H9 (cell line): ENCODE measurements around the gene GABRR2. TPM values are rescaled to one million over a fixed set of nuclear protein-coding genes. Genes with fewer than 3 reads are reported as not detected.

Experiments used
- DNase-seq: peaks from one replicate; pipeline ENCODE4 v3.0.0-alpha.2; 2017
- H2AFZ ChIP-seq: one replicate; pipeline ENCODE4 v1.6.1; 2013; ENCODE audit warnings: mild to moderate bottlenecking, low read length, control low read depth, moderate library complexity
- H2AK5ac ChIP-seq: 2 replicates; pipeline ENCODE4 v1.6.1; 2013; ENCODE audit warnings: low read length, control low read depth, mixed read lengths; ENCODE audit not compliant: insufficient read length
- H2BK120ac ChIP-seq: one replicate; pipeline ENCODE4 v1.6.1; 2013; ENCODE audit warnings: low read depth, mild to moderate bottlenecking, low read length, control low read depth, inconsistent platforms; ENCODE audit not compliant: poor library complexity, severe bottlenecking
- H2BK12ac ChIP-seq: 2 replicates; pipeline ENCODE4 v1.6.1; 2013; ENCODE audit warnings: low read length, control low read depth, mixed read lengths, low read depth; ENCODE audit not compliant: insufficient read length
- H2BK15ac ChIP-seq: 2 replicates; pipeline ENCODE4 v1.6.1; 2013; ENCODE audit warnings: low read depth, low read length, control low read depth
- H2BK20ac ChIP-seq: one replicate; pipeline ENCODE4 v1.6.1; 2013; ENCODE audit warnings: low read depth, mild to moderate bottlenecking, low read length, control low read depth, inconsistent platforms; ENCODE audit not compliant: poor library complexity, severe bottlenecking
- H2BK5ac ChIP-seq: 2 replicates; pipeline ENCODE4 v1.6.1; 2013; ENCODE audit warnings: low read length, control low read depth, mixed read lengths; ENCODE audit not compliant: insufficient read length
- H3K14ac ChIP-seq: 2 replicates; pipeline ENCODE4 v1.6.1; 2013; ENCODE audit warnings: low read length, control low read depth; ENCODE audit not compliant: insufficient read depth
- H3K18ac ChIP-seq: 2 replicates; pipeline ENCODE4 v1.6.1; 2013; ENCODE audit warnings: low read depth, mild to moderate bottlenecking, mixed read lengths, low read length, control low read depth; ENCODE audit not compliant: insufficient read length
- H3K23ac ChIP-seq: 2 replicates; pipeline ENCODE4 v1.6.1; 2013; ENCODE audit warnings: low read length, control low read depth, mixed read lengths, low read depth; ENCODE audit not compliant: insufficient read length
- H3K23me2 ChIP-seq: 2 replicates; pipeline ENCODE4 v1.6.1; 2013; ENCODE audit warnings: low read depth, mild to moderate bottlenecking, mixed read lengths, low read length, control low read depth; ENCODE audit not compliant: insufficient read length, poor library complexity, severe bottlenecking
- H3K27ac ChIP-seq: 2 replicates; pipeline ENCODE4 v1.5.1; 2013; ENCODE audit warnings: low read length, control low read depth, mixed read lengths, low read depth; ENCODE audit not compliant: insufficient read length
- H3K27me3 ChIP-seq: 2 replicates; pipeline ENCODE4 v1.6.1; 2013; ENCODE audit warnings: low read length, control low read depth, inconsistent platforms; ENCODE audit not compliant: insufficient read depth
- H3K4ac ChIP-seq: 2 replicates; pipeline ENCODE4 v1.6.1; 2013; ENCODE audit warnings: low read depth, mild to moderate bottlenecking, control low read depth, inconsistent platforms, low read length, moderate library complexity
- H3K4me1 ChIP-seq: 2 replicates; pipeline ENCODE4 v1.6.1; 2013; ENCODE audit warnings: low read length, control low read depth, inconsistent platforms; ENCODE audit not compliant: insufficient read depth
- H3K4me2 ChIP-seq: 2 replicates; pipeline ENCODE4 v1.6.1; 2013; ENCODE audit warnings: low read length, control low read depth, mixed read lengths; ENCODE audit not compliant: insufficient read length, insufficient read depth
- H3K56ac ChIP-seq: 2 replicates; pipeline ENCODE4 v1.6.1; 2013; ENCODE audit warnings: low read depth, mild to moderate bottlenecking, mixed read lengths, low read length, control low read depth; ENCODE audit not compliant: insufficient read length
- H3K79me1 ChIP-seq: 2 replicates; pipeline ENCODE4 v1.6.1; 2013; ENCODE audit warnings: low read depth, mild to moderate bottlenecking, moderate library complexity, low read length, control low read depth, inconsistent platforms; ENCODE audit not compliant: insufficient read depth, poor library complexity, severe bottlenecking
- H3K79me2 ChIP-seq: 2 replicates; pipeline ENCODE4 v1.6.1; 2013; ENCODE audit warnings: low read length, control low read depth, inconsistent platforms; ENCODE audit not compliant: insufficient read depth
- H3K9ac ChIP-seq: 2 replicates; pipeline ENCODE4 v1.6.1; 2013; ENCODE audit warnings: low read length, control low read depth, mixed read lengths; ENCODE audit not compliant: insufficient read length; ENCODE audit errors: extremely low read depth
- H3K9me3 ChIP-seq: one replicate; pipeline ENCODE4 v1.6.1; 2013; ENCODE audit warnings: low read depth, low read length, inconsistent platforms; ENCODE audit not compliant: control insufficient read depth
- H3T11ph ChIP-seq: one replicate; pipeline ENCODE4 v1.6.1; 2013; ENCODE audit warnings: mild to moderate bottlenecking, low read length, control low read depth, inconsistent platforms
- H4K20me1 ChIP-seq: one replicate; pipeline ENCODE4 v1.6.1; 2013; ENCODE audit not compliant: control insufficient read depth, insufficient read length, insufficient read depth
- H4K5ac ChIP-seq: 2 replicates; pipeline ENCODE4 v1.6.1; 2013; ENCODE audit warnings: low read depth, mild to moderate bottlenecking, mixed read lengths, low read length, control low read depth; ENCODE audit not compliant: insufficient read length
- H4K8ac ChIP-seq: replicated peaks from 2 replicates; pipeline ENCODE4 v1.6.1; 2013; ENCODE audit warnings: low read length, control low read depth, mixed read lengths, low read depth; ENCODE audit not compliant: insufficient read length
- H4K91ac ChIP-seq: 2 replicates; pipeline ENCODE4 v1.6.1; 2013; ENCODE audit warnings: low read depth, mild to moderate bottlenecking, moderate library complexity, mixed read lengths, low read length, control low read depth; ENCODE audit not compliant: insufficient read length
- H3K27ac Mint-ChIP-seq, 3 experiments: 2 replicates in 2 of 3; 3 replicates in 1 of 3; pipeline ENCODE4 v1.8.0; 2020 to 2021; ENCODE audit warnings: mixed read lengths in 3 of 3, mild to moderate bottlenecking in 1 of 3, moderate library complexity in 1 of 3
- H3K27me3 Mint-ChIP-seq: 2 replicates; pipeline ENCODE4 v1.8.0; 2021; ENCODE audit warnings: low read depth, mild to moderate bottlenecking, moderate library complexity, mixed read lengths
- H3K36me3 Mint-ChIP-seq, 3 experiments: 2 replicates in 2 of 3; 3 replicates in 1 of 3; pipeline ENCODE4 v1.8.0; 2020 to 2021; ENCODE audit warnings: low read depth in 3 of 3, mixed read lengths in 3 of 3; ENCODE audit not compliant: insufficient read depth in 1 of 3
- H3K4me1 Mint-ChIP-seq, 2 experiments: 2 replicates each; pipeline ENCODE4 v1.8.0; 2020; ENCODE audit warnings: mixed read lengths in 2 of 2
- H3K4me3 Mint-ChIP-seq, 2 experiments: 2 replicates in 1 of 2; 3 replicates in 1 of 2; pipeline ENCODE4 v1.8.0; 2020 to 2021; ENCODE audit warnings: mild to moderate bottlenecking in 2 of 2, mixed read lengths in 2 of 2, moderate library complexity in 1 of 2
- H3K9me3 Mint-ChIP-seq, 2 experiments: 2 replicates in 1 of 2; 3 replicates in 1 of 2; pipeline ENCODE4 v1.8.0; 2020; ENCODE audit warnings: mild to moderate bottlenecking in 2 of 2, mixed read lengths in 2 of 2, moderate library complexity in 1 of 2
- WGBS: extraction: QIAGEN DNeasy Blood & Tissue Kit; methylation state at CpG from one replicate; pipeline ENCODE4 v1.1.7; 2013; ENCODE audit warnings: missing lambda C conversion rate, low lambda C conversion rate, mixed read lengths; ENCODE audit not compliant: insufficient read length; ENCODE audit errors: extremely low coverage; 5-methylcytosine and 5-hydroxymethylcytosine counted together
- total RNA-seq: library from RNA; stranded (reverse); gene quantifications from 2 replicates; pipeline ENCODE4 v1.2.1, GENCODE V29; 2021
- TF ChIP-seq, protein P1 (sequence below): fragments of 200-600 bp; sonication (generic); conservative IDR thresholded peaks from 3 replicates; pipeline ENCODE4 v1.8.0; 2021; ENCODE audit warnings: antibody characterized with exemption, mild to moderate bottlenecking

GABRR2 gene
- total RNA-seq, 1 experiment from 2014 or later = not detected

GRCh38 chr6:89269252-89269651 is 45.8 kb downstream of the GABRR2 start:
- Histone ChIP-seq H2AFZ (no peak overlapping the region), H3K79me2 (no peaks in the 10 kb centered on the region), H2BK12ac (no peak overlapping the region), H3K27ac (no peak overlapping the region), H3K23ac (no peak overlapping the region), H2AK5ac (no peak overlapping the region), H3K4me1 (no peaks in the 10 kb centered on the region), H4K8ac (no peak overlapping the region), H3K18ac (no peak overlapping the region), H2BK5ac (no peak overlapping the region), H4K5ac (no peak overlapping the region), H2BK15ac (no peak overlapping the region), H3K4me2 (no peak overlapping the region), H2BK120ac (no peak overlapping the region), H3K79me1 (no peaks in the 10 kb centered on the region), H4K91ac (no peak overlapping the region), H3K23me2 (no peaks in the 10 kb centered on the region), H4K20me1 (no peaks in the 10 kb centered on the region), H3K27me3 (no peaks in the 10 kb centered on the region), H3K9me3 (no peaks in the 10 kb centered on the region), H2BK20ac (no peak overlapping the region), H3T11ph (no peak overlapping the region), H3K9ac (no peak overlapping the region), H3K4ac (no peak overlapping the region), H3K14ac (no peak overlapping the region), H3K56ac (no peak overlapping the region)
- Mint-ChIP-seq H3K27me3 (peaks cover 5% of the 10 kb centered on the region; the same call in 1 of the 2 replicates), H3K27ac (no peak overlapping the region), H3K4me3 (no peak overlapping the region), H3K9me3 (no peaks in the 10 kb centered on the region), H3K4me1 (no peaks in the 10 kb centered on the region), H3K36me3 (no peaks in the 10 kb centered on the region)
- TF ChIP-seq, protein P1, sequence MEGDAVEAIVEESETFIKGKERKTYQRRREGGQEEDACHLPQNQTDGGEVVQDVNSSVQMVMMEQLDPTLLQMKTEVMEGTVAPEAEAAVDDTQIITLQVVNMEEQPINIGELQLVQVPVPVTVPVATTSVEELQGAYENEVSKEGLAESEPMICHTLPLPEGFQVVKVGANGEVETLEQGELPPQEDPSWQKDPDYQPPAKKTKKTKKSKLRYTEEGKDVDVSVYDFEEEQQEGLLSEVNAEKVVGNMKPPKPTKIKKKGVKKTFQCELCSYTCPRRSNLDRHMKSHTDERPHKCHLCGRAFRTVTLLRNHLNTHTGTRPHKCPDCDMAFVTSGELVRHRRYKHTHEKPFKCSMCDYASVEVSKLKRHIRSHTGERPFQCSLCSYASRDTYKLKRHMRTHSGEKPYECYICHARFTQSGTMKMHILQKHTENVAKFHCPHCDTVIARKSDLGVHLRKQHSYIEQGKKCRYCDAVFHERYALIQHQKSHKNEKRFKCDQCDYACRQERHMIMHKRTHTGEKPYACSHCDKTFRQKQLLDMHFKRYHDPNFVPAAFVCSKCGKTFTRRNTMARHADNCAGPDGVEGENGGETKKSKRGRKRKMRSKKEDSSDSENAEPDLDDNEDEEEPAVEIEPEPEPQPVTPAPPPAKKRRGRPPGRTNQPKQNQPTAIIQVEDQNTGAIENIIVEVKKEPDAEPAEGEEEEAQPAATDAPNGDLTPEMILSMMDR = no peak
- no CpG with 5 or more reads among the region's 3 CpGs for WGBS
- no peak for DNase-seq
